SK-N-SH treated with all-trans-retinoic acid at 6 μM for 48 hours (cell line): Measurements from ENCODE around the gene GRIN2D.
"Not testable (repeated sequence)": the region's sequence is repeated elsewhere in the genome, so short reads cannot be mapped to it uniquely, and the experiment has no call there.

Experiments
- ARNTL ChIP-seq: fragments of 450-650 bp; formaldehyde crosslinking; IDR thresholded peaks from 2 replicates; pipeline ENCODE4 v1.5.0; 2020; ENCODE audit warnings: low read depth, mild to moderate bottlenecking, moderate library complexity, borderline replicate concordance
- ESRRG ChIP-seq: fragments of 250-450 bp; sonication (Bioruptor Pico); IDR thresholded peaks from 2 replicates; pipeline ENCODE4 v1.6.1; 2021; ENCODE audit warnings: mild to moderate bottlenecking
- GLIS3 ChIP-seq: fragments of 250-450 bp; sonication (Bioruptor Pico); IDR thresholded peaks from 2 replicates; pipeline ENCODE4 v1.5.0; 2020; ENCODE audit warnings: mild to moderate bottlenecking, moderate library complexity
- ISL1 ChIP-seq: fragments of 250-450 bp; sonication (Bioruptor Pico); IDR thresholded peaks from 2 replicates; pipeline ENCODE4 v2.1.2; 2022; ENCODE audit warnings: mild to moderate bottlenecking, moderate library complexity
- TCF4 ChIP-seq: fragments of 250-450 bp; sonication (Bioruptor Pico); IDR thresholded peaks from 2 replicates; pipeline ENCODE4 v1.8.0; 2021; ENCODE audit warnings: mild to moderate bottlenecking, moderate library complexity, borderline replicate concordance
- ZFP30 ChIP-seq: fragments of 450-650 bp; formaldehyde crosslinking; IDR thresholded peaks from 2 replicates; pipeline ENCODE4 v1.5.0; 2022; ENCODE audit warnings: mild to moderate bottlenecking, moderate library complexity

GRCh38 chr19:48392006-48392344 lies 1.5 kb upstream of the GRIN2D start:
- TF ChIP-seq ZFP30 (CRISPR knock-in tag); ESRRG (CRISPR knock-in tag); TCF4 (CRISPR knock-in tag); ISL1 (CRISPR knock-in tag); ARNTL (CRISPR knock-in tag); GLIS3: not testable (repeated sequence)
